ENCODE results near the gene PDIA6. TPM values are rescaled to one million over a fixed set of nuclear protein-coding genes. Genes with fewer than 3 reads are reported as not detected.

The PDIA6 gene
- total and polyA plus RNA-seq, 8 donors = 33.7 to 201 (median 135) TPM

DNA sequence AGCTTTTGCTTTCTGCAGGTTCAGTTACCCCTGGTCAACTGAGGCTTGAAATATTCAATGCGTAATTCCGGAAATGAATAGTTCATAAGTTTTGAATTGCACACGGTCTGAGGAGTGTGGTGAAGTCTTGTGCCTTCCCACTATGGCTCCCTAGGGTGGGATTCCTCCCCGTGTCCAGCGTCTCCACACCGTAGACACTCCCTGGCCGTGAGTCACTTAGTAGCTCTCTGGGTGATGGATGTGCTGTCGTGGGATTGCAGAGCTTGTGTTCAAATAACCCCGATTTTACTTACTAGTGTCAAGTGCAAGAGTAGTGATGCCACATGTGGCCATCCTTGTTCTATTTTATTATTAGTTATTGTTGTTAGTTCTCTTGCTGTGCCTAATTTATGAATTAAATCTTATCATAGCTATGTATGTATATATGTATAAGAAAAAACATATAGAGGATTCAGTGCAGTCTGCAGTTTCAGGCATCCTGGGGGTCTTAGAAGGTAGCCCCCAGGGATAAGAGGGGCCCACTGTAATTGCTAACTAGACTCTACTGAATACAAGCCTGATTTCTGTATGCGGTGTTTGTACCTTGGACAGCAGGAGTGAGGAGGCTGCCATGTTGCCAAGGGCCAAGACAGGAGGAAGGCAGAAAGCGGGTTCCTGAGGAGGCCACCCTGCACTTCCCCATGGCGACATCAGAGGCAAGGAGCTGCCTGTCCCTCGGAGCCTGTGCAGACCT lies 47.7 kb upstream of the PDIA6 start:
- TF ChIP-seq, protein P1, sequence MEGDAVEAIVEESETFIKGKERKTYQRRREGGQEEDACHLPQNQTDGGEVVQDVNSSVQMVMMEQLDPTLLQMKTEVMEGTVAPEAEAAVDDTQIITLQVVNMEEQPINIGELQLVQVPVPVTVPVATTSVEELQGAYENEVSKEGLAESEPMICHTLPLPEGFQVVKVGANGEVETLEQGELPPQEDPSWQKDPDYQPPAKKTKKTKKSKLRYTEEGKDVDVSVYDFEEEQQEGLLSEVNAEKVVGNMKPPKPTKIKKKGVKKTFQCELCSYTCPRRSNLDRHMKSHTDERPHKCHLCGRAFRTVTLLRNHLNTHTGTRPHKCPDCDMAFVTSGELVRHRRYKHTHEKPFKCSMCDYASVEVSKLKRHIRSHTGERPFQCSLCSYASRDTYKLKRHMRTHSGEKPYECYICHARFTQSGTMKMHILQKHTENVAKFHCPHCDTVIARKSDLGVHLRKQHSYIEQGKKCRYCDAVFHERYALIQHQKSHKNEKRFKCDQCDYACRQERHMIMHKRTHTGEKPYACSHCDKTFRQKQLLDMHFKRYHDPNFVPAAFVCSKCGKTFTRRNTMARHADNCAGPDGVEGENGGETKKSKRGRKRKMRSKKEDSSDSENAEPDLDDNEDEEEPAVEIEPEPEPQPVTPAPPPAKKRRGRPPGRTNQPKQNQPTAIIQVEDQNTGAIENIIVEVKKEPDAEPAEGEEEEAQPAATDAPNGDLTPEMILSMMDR (IDR thresholded peaks at IDR 0.05) = no peak

DNA sequence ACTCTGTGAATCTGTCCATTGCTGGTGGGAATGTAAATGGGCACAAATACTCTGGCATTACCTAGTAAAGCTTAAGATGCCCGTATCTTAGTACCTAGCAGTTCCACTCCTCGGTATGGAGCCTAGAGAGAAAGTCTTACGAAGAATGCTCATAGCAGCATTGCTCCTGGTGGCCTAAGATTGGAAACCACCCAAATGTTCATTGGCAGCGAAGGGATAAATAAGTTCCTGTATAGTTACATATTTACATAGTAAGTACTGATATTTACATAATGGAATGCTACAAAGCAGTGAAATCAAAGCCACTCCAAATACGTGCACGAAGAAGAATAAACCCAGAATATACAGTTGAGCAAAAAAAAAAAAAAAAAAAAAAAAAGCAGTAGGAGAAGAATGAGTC lies 46.7 kb upstream of the PDIA6 start:
- Histone ChIP-seq H3K4me3 (no peak overlapping the region), H3K27ac (no peak overlapping the region), H3K27me3 (no peaks in the 10 kb centered on the region), H3K9me3 (no peaks in the 10 kb centered on the region), H3K36me3 (no peaks in the 10 kb centered on the region), H3K4me1 (no peaks in the 10 kb centered on the region)
- no peak for ATAC-seq
- no peak for DNase-seq
- intact Hi-C loops (cut with DNase I) = no loop called here
- no peak for FAIRE-seq
- 48 to 50% methylated on average over 6 of the region's 6 CpGs for WGBS, 2 donors
- TF ChIP-seq, protein P1 (IDR thresholded peaks at IDR 0.05) = no peak

More for the DNA sequence above, 47.7 kb upstream of the PDIA6 start:
- H3K4me1 ChIP-seq = no peaks in the 10 kb centered on the region
- WGBS, 2 donors = 76 to 86% methylated on average over 13 of the region's 13 CpGs
- no peak overlapping the region for H3K4me3 ChIP-seq
- DNase-seq = no peak
- no peaks in the 10 kb centered on the region for H3K36me3 ChIP-seq
- no peak for ATAC-seq
- no peaks in the 10 kb centered on the region for H3K9me3 ChIP-seq
- H3K27ac ChIP-seq = no peak overlapping the region
- FAIRE-seq = no peak
- no peaks in the 10 kb centered on the region for H3K27me3 ChIP-seq
- intact Hi-C loops (cut with DNase I) = no loop called here

DNA sequence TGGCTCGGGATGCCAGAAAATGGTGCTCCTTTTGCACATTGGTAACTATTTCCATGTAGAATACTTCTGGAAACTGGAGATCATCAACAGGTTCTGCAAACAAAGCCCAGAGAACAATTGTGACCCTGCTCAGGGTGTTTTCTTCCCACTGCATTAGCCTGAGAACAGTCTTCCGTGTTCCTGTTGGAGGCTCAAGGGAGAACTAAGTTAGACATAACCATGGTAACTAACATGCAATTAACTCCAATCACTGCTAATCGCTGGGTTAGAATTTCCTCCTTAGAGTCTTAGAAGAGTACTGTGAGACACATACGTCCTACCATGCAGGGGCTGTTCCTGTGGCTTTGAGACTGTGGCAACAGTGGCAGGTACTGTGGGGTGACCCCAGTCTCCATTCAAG lies 36.0 kb upstream of the PDIA6 start:
- H3K9me3 ChIP-seq = no peaks in the 10 kb centered on the region

DNA sequence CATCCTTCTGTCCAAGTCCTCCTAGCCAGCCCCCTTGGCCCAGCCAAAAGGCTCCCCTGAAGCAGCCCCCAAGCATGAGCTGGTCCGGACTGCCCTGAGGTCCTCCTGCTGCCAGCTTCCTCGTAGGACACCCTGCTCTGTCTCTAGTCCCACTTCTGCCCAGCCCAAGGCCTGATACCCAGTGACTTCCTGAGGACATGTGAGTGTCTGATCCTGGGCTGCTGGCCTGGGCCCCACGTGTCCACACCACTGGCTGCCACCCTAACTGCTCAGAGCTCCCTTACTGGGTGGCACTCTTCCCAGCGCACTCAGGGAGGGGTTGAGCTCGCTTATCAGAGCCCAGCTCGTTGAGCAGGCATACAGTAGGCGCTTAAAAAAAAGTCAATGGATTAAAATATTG lies 34.4 kb upstream of the PDIA6 start:
- Histone ChIP-seq H3K27me3 (no peaks in the 10 kb centered on the region), H3K4me1 (no peaks in the 10 kb centered on the region), H3K36me3 (no peaks in the 10 kb centered on the region), H3K4me3 (no peak overlapping the region), H3K27ac (no peak overlapping the region), H3K9me3 (no peaks in the 10 kb centered on the region)
- FAIRE-seq = no peak
- WGBS, 2 donors = 73 to 77% methylated on average over 7 of the region's 7 CpGs
- DNase-seq = no peak
- no peak for ATAC-seq
- TF ChIP-seq, protein P1 (IDR thresholded peaks at IDR 0.05) = no peak
- intact Hi-C loops (cut with DNase I) = no loop called here

More for the DNA sequence above, 36.0 kb upstream of the PDIA6 start:
- H3K36me3 ChIP-seq = no peaks in the 10 kb centered on the region
- WGBS, 2 donors = 85 to 88% methylated on average over 4 of the region's 4 CpGs
- H3K4me1 ChIP-seq = no peaks in the 10 kb centered on the region
- no peaks in the 10 kb centered on the region for H3K27me3 ChIP-seq
- H3K27ac ChIP-seq = no peak overlapping the region
- no peak for ATAC-seq
- no peak for DNase-seq
- intact Hi-C loops (cut with DNase I) = no loop called here
- TF ChIP-seq, protein P1 (IDR thresholded peaks at IDR 0.05) = no peak
- FAIRE-seq = no peak
- H3K4me3 ChIP-seq = no peak overlapping the region

DNA sequence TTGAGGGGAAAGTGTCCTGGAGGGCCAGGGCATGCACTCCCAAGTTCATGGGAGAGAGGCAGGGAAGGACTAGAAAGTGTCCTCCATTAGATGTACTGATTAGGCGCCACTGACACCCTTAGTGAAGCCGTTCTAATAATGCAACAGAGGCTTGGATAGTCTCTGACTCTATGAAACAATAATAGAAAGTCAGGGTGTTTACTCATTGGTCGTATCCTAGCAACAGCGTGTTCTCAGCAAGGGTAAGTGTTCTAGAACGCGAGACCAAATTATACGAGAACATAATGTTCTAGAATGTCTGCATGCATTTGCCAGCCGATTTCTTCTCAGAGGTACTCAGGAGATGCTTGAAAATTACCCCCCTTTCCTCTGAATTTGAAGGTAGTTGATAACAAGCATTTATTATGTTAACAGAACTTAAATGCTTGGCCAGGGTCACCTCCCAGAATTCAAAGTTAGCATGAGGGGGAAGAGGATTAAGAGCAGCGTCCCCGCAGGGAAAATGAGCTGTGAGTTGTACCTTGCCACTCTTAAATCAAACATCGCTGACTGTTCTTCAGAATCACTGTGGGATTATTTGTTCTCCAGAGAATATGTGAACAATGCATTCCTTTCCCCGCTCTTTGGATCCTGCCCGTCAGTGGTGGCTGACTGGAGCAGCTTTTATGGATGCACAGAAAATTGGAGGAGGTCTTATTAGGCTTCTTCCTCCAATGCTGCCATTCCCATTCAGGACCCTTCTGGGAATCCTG lies 33.7 kb upstream of the PDIA6 start:
- ATAC-seq (no peak), FAIRE-seq (no peak)

More for the DNA sequence above, 33.7 kb upstream of the PDIA6 start:
- intact Hi-C loops (cut with DNase I) = no loop called here
- no peaks in the 10 kb centered on the region for H3K9me3 ChIP-seq
- no peak overlapping the region for H3K27ac ChIP-seq
- no peaks in the 10 kb centered on the region for H3K27me3 ChIP-seq
- DNase-seq = no peak
- no peaks in the 10 kb centered on the region for H3K36me3 ChIP-seq
- TF ChIP-seq, protein P1 (IDR thresholded peaks at IDR 0.05) = no peak
- no peak overlapping the region for H3K4me3 ChIP-seq
- no peaks in the 10 kb centered on the region for H3K4me1 ChIP-seq
- WGBS, 2 donors = 76 to 77% methylated on average over 13 of the region's 13 CpGs

Data from pancreas (tissue), 10 donors.